Subcutaneous adipose tissue (tissue), 4 donors: ENCODE data around the gene HSD17B2. TPM values are rescaled to one million over a fixed set of nuclear protein-coding genes. Genes with fewer than 3 reads are reported as not detected.

ENCODE experiments used
- total RNA-seq, 4 donors: library from RNA; depleted of rRNA; stranded (reverse); fragments of >200 nt; gene quantifications; one replicate each; pipeline ENCODE4 v1.1.0, GENCODE V29; 2016
- TF ChIP-seq, protein P1 (sequence below): fragments of 450-650 bp; IDR thresholded peaks from one replicate; pipeline ENCODE4 v1.5.1; 2016; ENCODE audit warnings: low read depth, mild to moderate bottlenecking, control low read depth, antibody characterized with exemption, moderate library complexity

Gene HSD17B2
- total RNA-seq, 4 donors from 2014 or later = not detected

DNA sequence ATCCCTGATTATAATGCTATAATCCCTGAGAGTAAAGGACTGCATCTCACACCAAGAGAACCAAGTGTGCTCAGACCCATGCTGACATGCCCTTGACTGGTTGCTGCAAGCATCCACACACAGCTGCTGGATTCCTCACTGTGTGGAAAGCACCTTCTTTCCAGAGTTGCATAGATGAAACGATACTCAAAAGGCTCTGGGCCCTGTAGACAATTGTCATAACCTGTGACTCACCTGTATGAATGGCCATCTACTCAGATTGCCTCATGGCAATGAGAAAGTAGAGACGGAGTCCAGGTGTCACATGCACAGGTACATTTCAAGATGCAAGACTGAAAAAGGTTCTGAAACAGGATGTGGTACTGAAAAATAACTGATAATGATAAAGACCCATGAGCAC lies 76.9 kb downstream of the HSD17B2 start:
- TF ChIP-seq, protein P1, sequence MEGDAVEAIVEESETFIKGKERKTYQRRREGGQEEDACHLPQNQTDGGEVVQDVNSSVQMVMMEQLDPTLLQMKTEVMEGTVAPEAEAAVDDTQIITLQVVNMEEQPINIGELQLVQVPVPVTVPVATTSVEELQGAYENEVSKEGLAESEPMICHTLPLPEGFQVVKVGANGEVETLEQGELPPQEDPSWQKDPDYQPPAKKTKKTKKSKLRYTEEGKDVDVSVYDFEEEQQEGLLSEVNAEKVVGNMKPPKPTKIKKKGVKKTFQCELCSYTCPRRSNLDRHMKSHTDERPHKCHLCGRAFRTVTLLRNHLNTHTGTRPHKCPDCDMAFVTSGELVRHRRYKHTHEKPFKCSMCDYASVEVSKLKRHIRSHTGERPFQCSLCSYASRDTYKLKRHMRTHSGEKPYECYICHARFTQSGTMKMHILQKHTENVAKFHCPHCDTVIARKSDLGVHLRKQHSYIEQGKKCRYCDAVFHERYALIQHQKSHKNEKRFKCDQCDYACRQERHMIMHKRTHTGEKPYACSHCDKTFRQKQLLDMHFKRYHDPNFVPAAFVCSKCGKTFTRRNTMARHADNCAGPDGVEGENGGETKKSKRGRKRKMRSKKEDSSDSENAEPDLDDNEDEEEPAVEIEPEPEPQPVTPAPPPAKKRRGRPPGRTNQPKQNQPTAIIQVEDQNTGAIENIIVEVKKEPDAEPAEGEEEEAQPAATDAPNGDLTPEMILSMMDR = no peak

- TF ChIP-seq, protein P1 = no peak
Observed at GRCh38 chr16:82113741-82114140, 78.7 kb downstream of the HSD17B2 start.

- TF ChIP-seq, protein P1 = no peak
Observed at GRCh38 chr16:82116535-82116934, 81.5 kb downstream of the HSD17B2 start.

- TF ChIP-seq, protein P1 = no peak
Observed at GRCh38 chr16:82118749-82119148, 83.7 kb downstream of the HSD17B2 start.

- TF ChIP-seq, protein P1 = no peak
Observed at GRCh38 chr16:82119405-82119804, 84.4 kb downstream of the HSD17B2 start.

- TF ChIP-seq, protein P1 = no peak
Observed at GRCh38 chr16:82124651-82125050, 89.6 kb downstream of the HSD17B2 start.

DNA sequence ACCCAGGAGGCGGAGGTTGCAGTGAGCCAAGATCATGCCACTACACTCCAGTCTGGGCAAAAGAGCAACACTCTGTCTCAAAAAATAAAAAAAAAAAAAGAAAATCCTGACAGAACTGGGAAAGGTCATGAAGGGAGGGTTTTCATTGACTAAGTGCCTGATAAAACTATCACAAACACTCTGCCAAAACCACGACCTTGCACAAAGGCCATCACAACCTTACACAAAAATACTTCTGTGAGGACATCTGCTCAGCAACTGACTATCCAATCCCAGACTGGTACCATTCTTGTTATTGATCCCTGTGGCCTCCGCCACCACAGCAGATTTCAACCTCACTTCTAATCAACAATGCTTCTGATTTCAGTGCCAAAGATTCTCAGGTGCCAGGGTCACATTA lies 94.8 kb downstream of the HSD17B2 start:
- TF ChIP-seq, protein P1 = no peak

- TF ChIP-seq, protein P1 = no peak
Observed at GRCh38 chr16:82133798-82134197, 98.7 kb downstream of the HSD17B2 start.
